GM12878 (cell line): ENCODE results near the gene MND1.

ENCODE experiments used
- CBFB ChIP-seq: IDR thresholded peaks from 2 replicates; pipeline ENCODE4 v1.6.1; 2016; ENCODE audit warnings: antibody characterized with exemption, low read depth
- DPF2 ChIP-seq: fragments of 450-650 bp; IDR thresholded peaks from 2 replicates; pipeline ENCODE4 v1.6.1; 2017; ENCODE audit warnings: mild to moderate bottlenecking
- KDM1A ChIP-seq: fragments of 200-600 bp; sonication (generic); IDR thresholded peaks from 2 replicates; pipeline ENCODE4 v1.6.1; 2016; ENCODE audit warnings: borderline replicate concordance
- NFXL1 ChIP-seq: fragments of 450-650 bp; IDR thresholded peaks from 2 replicates; pipeline ENCODE4 v1.6.1; 2017; ENCODE audit warnings: antibody characterized with exemption, mild to moderate bottlenecking, borderline replicate concordance
- NR2C2 ChIP-seq: IDR thresholded peaks from 2 replicates; pipeline ENCODE4 v1.6.1; 2011; ENCODE audit warnings: borderline replicate concordance, low read depth; ENCODE audit not compliant: control insufficient read depth, insufficient read length
- PAX5 ChIP-seq: IDR thresholded peaks from 2 replicates; pipeline ENCODE4 v1.6.1; 2011; ENCODE audit warnings: low read depth, low read length, borderline replicate concordance
- POLR2A ChIP-seq: IDR thresholded peaks from 2 replicates; pipeline ENCODE4 v1.6.1; 2011; ENCODE audit warnings: low read depth, mild to moderate bottlenecking, low read length
- POLR2AphosphoS5 ChIP-seq: IDR thresholded peaks from 2 replicates; pipeline ENCODE4 v1.6.1; 2011; ENCODE audit warnings: mild to moderate bottlenecking, low read length, inconsistent platforms
- SIN3A ChIP-seq: IDR thresholded peaks from 2 replicates; pipeline ENCODE4 v1.6.1; 2012; ENCODE audit warnings: low read depth, low read length, improper control_type of control experiment
- SP1 ChIP-seq: IDR thresholded peaks from one replicate; pipeline ENCODE4 v1.6.1; 2011; ENCODE audit warnings: low read depth, low read length
- STAT1 ChIP-seq: fragments of 450-650 bp; conservative IDR thresholded peaks from 2 replicates; pipeline ENCODE4 v1.6.1; 2014; ENCODE audit warnings: antibody characterized with exemption, mild to moderate bottlenecking
- TCF12 ChIP-seq: IDR thresholded peaks from 2 replicates; pipeline ENCODE4 v1.6.1; 2011; ENCODE audit warnings: low read depth, mild to moderate bottlenecking, low read length
- ZNF217 ChIP-seq: fragments of 450-650 bp; IDR thresholded peaks from 2 replicates; pipeline ENCODE4 v1.6.1; 2017; ENCODE audit warnings: antibody characterized with exemption, mild to moderate bottlenecking
- TF ChIP-seq, protein P1 (sequence below), 3 experiments: IDR thresholded peaks in 2 of 3; conservative IDR thresholded peaks in 1 of 3; 2 replicates each; pipeline ENCODE4 v1.5.1; 2011; ENCODE audit warnings: low read depth in 3 of 3, low read length in 3 of 3, mild to moderate bottlenecking in 3 of 3, control low read depth in 2 of 3, moderate library complexity in 2 of 3, inconsistent platforms in 1 of 3, mixed read lengths in 1 of 3; ENCODE audit not compliant: control insufficient read depth in 2 of 3, insufficient read depth in 1 of 3; ENCODE audit errors: extremely low read depth in 1 of 3

DNA sequence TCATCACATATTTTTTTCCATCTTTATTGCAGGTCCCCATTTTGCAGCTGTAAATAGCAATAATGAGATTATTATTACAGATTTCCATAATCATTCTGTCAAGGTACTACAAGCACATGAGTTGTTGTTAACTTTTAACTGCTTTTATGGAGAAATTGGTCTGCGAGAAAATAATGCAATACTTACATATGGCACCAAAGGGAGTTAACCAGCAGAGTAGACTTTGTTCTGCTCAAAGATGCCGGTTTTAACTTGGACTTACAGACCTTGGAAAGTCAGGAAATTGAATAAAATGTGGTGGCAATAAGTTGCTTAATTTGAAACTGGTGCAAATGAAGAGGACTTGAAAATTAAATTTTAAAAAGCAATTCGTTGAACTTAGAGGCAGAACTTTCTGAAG, 20.4 kb upstream of the MND1 start:
- TF ChIP-seq SP1: no peak
- TF ChIP-seq NFXL1: no peak
- TF ChIP-seq, protein P1, sequence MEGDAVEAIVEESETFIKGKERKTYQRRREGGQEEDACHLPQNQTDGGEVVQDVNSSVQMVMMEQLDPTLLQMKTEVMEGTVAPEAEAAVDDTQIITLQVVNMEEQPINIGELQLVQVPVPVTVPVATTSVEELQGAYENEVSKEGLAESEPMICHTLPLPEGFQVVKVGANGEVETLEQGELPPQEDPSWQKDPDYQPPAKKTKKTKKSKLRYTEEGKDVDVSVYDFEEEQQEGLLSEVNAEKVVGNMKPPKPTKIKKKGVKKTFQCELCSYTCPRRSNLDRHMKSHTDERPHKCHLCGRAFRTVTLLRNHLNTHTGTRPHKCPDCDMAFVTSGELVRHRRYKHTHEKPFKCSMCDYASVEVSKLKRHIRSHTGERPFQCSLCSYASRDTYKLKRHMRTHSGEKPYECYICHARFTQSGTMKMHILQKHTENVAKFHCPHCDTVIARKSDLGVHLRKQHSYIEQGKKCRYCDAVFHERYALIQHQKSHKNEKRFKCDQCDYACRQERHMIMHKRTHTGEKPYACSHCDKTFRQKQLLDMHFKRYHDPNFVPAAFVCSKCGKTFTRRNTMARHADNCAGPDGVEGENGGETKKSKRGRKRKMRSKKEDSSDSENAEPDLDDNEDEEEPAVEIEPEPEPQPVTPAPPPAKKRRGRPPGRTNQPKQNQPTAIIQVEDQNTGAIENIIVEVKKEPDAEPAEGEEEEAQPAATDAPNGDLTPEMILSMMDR (IDR thresholded peaks at IDR 0.05 in 2 of 3, conservative IDR thresholded peaks at IDR 0.05 in 1 of 3; ENCODE audit: control insufficient read depth in 2 of 3, extremely low read depth in 1 of 3, insufficient read depth in 1 of 3, low read depth in 3 of 3, low read length in 3 of 3): no peak
- no peak for TF ChIP-seq CBFB
- no peak for TF ChIP-seq STAT1
- no peak for TF ChIP-seq TCF12
- no peak for TF ChIP-seq KDM1A
- TF ChIP-seq DPF2: no peak
- no peak for TF ChIP-seq NR2C2
- TF ChIP-seq POLR2AphosphoS5: no peak
- no peak for TF ChIP-seq POLR2A
- TF ChIP-seq ZNF217: no peak
- TF ChIP-seq PAX5: no peak
- TF ChIP-seq SIN3A: no peak
